HG02973 (cell line): ENCODE data around the gene OAS1.

ENCODE experiments used
- ATAC-seq: cut with Tn5 transposase; IDR thresholded peaks from one replicate; pipeline ENCODE4 v1.9.1; 2021; ENCODE audit warnings: moderate library complexity; ENCODE audit not compliant: unreplicated experiment

Gene OAS1

GRCh38 chr12:112906712-112907414 lies at the start of gene OAS1:
Gene OAS1, plus strand, starts transcription at chr12:112906962. Its CDS starts 78 bp downstream, at chr12:112907040.
- peak; percentile 64 for ATAC-seq

- ATAC-seq = no peak
Observed at GRCh38 chr12:112859291-112859690, 47.5 kb upstream of the OAS1 start.

GRCh38 chr12:112860181-112860580 lies 46.6 kb upstream of the OAS1 start:
- ATAC-seq = no peak

DNA sequence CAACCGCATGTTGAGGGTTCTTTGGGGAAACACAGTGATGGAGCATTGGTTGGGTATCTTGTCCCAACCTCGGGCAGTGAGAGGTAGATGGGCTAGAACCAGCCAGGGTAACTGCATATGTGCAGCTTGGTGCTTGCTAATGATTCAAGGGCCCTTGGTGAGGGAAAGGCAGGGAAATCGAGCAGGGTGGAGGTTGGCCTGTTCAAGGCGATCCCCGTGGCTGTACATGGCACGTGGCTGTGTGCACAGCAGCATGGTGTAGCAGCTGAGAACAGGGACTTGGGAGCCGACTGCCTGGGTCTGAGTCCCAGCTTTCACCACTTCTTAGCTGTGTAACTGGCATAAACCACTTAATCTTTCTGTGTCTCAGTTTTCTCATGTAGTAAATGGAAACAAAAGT lies 45.5 kb upstream of the OAS1 start:
- no peak for ATAC-seq

DNA sequence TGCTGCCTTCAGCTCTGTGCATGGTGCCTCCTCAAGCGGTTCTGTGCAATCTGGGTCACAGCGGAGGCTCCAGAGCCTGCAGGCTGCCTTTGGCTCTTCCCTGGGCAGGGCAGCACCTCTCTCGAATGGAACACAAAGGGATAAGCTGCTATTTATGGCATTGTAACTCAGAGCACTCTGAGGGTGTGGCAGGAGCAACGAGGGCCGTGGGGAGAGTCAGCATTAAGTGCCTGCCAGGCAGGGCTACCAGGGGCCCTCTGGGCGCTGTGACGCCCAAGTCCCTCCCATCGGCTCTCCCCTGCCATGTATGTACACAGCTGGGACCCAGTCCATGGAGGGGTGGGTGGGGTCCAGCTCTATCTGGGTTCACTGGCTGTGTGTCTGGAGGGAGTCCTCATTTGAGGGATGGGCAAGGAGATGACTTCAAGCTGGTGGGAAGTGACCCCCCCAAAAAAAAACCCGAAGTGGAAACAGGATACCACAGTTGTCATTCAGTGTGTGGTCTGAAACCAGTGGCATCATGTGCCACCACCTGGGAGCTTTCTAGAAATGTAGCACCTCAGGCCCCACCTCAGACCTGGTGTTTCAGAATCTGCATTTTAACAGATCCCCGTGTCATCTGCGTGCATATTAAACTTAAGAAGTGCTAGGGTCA lies 44.0 kb upstream of the OAS1 start:
- ATAC-seq = no peak

DNA sequence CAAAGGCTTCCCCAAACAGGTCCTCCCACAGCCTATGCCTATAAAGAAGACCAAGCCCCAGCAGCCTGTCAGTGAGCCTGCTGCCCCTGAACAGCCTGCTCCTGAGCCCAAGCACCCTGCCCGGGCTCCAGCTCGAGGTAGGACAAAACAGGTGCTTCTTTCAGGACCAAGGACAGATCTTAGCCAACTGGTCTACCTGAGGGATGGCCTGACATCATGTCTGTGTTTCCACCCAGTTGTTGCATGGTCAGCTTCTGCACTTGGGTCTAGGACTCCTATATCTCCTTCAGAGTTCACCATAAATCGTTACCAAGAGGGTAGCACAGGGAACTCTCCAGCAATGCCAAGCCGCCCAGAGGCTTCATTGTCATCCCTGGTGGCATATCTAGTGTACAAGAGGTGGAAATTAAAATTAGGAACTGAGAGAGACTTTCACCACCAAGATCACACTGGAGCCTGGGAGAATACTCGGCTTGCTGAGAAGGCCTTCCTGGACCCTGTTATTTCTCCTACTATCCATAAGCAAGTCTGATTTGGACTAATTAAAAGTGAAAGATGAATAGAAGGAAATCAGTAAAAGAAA lies 38.2 kb upstream of the OAS1 start:
- no peak for ATAC-seq

- ATAC-seq = no peak
Observed at GRCh38 chr12:112869091-112869490, 37.7 kb upstream of the OAS1 start.

- no peak for ATAC-seq
Observed at GRCh38 chr12:112869778-112870177, 37.0 kb upstream of the OAS1 start.

DNA sequence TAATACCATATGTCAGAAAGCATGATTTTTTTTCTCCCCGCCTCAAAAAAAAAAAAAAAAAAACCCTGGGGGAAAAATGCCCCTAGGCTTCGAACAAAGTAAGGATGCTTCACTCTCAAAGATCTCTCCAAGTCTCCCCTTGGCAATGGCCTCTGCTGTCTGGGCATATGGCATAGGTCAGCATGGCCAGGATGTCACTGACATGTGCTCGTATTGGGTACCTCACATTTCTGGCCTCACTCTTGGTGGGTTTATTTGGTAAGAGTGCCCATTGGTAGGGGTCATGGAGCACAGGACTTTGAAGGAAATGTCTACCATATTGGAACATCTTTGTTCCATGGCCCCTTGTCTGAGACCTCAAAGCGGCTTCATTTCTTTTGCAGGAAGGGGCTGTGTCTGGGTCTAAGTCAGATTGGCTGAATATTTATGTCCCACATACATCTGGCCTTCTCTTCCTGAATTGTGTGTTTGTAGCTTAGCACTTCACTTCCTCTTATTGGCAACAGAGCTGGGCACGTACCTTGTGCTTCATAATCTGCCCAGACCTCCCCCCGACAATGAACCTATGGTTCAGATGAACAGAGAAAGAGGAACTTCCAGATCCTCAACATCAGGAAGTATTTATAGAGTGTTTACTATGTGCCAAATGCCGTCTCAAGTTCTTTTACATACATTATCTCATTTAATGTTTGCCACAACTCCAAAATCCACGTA lies 36.3 kb upstream of the OAS1 start:
- ATAC-seq = no peak

DNA sequence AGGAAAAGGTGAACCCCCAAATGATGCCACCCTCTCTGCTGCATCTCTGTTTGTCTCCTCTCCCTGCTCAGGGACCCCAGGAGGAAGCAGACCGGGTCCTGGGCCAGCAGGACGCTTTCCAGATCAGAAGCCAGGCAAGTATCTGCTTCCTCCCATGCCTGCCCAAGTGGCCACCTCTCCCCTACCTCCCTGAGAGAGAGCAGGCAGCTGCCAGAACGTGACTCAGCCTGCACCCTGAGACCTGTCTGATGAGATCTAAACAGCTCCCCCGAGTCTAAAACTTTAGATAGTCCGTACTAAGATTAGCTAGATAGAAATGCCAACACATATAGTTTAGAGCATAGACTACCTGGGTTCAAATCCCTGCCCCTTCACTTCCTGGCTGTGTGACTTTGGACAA lies 31.2 kb upstream of the OAS1 start:
- no peak for ATAC-seq

DNA sequence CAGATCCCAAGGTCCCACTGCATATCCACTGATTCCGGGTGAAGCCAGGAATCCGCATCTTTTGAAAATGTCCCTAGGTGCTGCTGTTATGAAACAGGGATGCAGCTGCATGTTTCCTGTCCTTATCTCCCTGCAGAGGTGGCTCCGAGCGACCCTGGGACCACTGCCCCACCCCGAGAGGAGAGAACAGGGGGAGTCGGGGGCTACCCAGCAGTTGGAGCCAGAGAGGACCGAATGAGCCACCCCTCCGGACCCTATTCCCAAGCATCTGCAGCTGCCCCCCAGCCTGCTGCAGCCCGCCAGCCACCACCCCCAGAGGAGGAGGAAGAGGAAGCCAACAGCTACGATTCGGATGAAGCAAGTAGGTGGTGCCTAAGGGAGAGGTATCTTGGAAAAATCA lies 30.3 kb upstream of the OAS1 start:
- no peak for ATAC-seq

GRCh38 chr12:112877006-112877405 lies 29.8 kb upstream of the OAS1 start:
- ATAC-seq = no peak

GRCh38 chr12:112878488-112878887 lies 28.3 kb upstream of the OAS1 start:
- no peak for ATAC-seq

GRCh38 chr12:112879191-112879705 lies 27.5 kb upstream of the OAS1 start:
- ATAC-seq = no peak

DNA sequence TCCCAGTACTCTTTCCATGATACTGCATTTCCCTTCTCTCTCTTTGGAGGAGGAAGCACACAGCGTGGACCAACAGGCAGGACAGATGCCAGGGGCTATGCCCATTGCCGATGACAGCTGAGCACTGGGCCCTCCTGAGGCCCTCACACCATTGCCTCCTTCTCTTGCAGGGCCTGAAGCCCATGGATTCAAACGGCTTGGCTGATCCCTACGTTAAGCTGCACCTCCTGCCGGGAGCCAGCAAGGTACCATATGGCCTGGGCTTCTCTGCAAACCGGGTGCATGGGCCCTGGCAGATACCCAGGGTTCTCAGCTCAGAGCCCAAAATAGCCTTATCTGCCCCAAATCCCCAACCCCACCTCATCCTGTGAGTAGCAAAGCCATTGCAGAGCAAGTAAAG lies 25.2 kb upstream of the OAS1 start:
- ATAC-seq = no peak

- no peak for ATAC-seq
Observed at GRCh38 chr12:112885236-112885635, 21.5 kb upstream of the OAS1 start.

DNA sequence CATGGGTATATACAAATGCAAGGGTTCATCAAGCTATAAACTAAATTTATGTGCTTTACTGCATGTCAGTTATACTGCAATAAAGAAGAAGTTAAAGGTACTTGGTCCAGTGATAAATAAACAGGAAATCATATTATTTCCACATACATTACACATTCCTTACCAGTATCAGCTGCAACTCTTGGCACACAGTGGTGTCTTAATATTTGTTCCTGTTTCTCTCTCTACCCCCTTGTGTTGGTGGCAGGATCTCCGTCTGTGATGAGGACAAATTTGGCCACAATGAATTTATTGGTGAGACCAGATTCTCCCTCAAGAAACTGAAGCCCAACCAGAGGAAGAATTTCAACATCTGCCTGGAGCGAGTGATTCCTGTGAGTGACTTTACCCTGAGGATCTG lies 19.2 kb upstream of the OAS1 start:
- ATAC-seq = no peak

GRCh38 chr12:112891093-112892024 lies 15.4 kb upstream of the OAS1 start:
- no peak for ATAC-seq

DNA sequence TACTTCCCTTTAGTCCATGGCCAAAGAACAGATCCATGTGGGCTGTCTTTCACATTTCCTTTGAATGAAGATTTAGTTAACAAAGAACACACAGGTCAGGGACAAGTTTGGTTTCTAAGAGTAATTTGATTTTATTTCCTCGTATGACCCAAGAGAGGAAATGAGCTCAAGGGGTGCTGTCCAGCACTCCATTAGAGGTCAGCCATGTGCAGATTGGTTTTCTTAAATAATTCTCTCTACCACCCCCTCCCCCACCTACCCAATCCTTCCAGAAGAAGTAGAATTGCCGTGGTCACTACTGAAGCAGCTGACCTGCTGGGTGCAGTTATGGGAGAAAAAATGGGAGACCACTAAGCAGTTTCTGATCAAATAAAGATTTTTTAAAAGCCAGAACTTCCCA lies 13.9 kb upstream of the OAS1 start:
- no peak for ATAC-seq

DNA sequence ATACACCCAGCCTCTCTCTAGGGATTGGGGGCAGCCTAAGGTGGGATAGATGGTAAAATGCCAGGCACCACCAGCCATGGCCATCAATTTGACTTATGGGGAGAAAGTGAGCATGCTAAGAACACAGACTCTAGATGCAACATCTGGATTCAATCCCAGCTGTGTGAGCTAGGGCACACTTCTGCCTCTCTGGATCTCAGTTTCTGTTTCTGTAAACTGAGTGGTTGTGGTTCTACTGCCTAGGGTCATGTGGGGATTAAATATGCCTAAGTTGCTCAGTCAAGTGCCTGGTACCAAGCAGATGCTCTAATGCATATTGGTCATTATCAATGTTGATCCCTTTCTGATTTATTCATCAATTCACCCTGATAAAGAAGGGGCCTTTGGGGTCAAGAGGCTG lies 12.6 kb upstream of the OAS1 start:
- ATAC-seq = no peak
